GM21447 (cell line): ENCODE results near the gene CLEC2B.
"Not testable (repeated sequence)": the region's sequence is repeated elsewhere in the genome, so short reads cannot be mapped to it uniquely, and the experiment has no call there.

Source experiments
- ATAC-seq: cut with Tn5 transposase; IDR thresholded peaks from one replicate; pipeline ENCODE4 v1.9.1; 2021; ENCODE audit not compliant: unreplicated experiment

Gene CLEC2B

DNA sequence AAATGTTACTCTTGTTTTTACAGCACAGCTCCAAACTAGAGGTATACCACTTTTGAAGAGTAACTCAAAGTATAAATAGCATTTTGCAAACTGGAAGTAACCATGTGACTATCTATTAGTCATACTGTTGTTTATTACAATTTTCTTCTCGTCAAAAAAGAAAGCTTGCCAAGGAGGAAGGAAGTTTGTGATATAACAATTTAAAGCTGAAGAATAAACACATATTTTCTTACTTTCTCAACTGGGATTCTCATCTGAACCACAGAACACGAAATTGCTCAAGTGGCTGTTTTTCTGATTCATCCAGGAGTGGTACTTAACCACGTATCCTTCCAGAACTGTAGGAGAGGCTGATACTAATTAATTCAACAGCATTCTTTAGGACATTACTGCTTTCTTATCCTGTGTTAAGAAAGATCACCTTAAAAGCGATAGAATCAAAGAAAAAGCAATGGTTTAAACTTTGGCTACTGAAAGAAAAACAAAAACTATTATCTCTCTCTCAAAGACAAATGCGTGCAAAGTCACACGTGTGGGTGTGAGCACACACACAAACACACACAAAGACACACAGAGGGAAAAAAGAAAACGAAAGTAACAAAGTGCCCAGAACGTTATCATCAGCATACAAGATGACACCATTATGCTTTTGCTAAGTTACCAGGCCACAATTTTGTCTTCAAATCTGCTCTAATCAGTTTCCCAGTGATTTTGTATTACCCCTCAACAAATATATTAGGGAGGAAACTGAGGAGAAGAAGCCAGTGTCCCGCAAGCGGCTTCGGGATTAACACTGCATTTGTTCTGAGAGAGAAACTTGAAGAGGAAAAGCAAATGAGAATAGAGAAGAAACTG is at the start of gene CLEC2B:
CLEC2B (minus strand) TSS at position 48 of the 855 bp plus-strand sequence.
- peak; percentile 49 for ATAC-seq

DNA sequence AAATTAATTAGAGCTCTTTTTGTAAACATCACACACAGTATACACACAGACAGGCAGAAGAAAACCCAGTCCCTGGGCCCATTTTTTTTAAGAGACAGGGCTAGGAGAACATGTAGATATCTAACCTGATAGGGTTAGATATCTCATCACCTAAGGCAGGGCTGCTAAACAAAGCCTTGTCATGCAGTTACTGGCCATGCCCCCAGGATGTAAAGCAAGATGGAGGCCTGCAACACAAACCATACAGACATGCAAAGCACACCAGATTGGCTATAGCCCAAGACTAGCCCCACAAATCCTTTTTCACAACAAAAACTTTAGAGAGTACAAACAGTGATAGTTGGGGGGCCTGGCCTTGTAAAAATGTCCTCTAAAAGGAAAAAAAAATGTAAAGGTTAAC is 42.6 kb upstream of the CLEC2B start:
- ATAC-seq: no peak

DNA sequence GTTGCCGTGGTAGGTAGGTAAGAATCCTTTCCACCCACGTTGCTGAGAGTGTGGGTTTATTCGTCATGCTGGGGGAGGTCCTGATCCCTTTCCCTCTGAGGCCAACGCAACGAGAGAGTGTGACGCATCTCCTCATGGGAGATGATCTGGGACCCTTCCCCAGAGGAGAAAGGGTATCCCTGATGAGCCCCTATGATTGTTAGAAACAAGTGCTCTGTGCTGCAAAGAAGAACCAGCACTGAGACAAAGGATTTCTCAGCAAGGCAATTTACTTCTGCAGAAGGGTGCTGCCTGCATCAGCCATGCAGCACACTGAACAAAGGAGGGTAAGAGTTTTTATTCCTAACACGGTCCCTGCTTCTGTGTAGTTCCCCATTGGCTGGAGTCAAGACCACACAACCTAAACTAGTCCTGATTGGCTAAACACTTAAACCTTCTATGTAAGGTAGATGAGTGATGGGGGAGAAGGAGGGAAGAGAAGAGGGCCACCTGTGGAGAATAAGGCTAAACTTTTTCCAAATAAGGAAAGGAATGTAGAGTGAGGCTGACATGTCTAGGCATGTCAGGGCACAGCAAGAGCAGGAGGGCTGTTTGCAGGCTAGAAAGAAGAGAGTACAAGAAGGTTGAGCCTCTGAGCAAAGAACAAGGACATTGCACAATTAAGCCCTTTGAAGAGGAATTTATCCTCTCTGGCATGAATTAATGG is 41.7 kb upstream of the CLEC2B start:
- ATAC-seq: no peak

DNA sequence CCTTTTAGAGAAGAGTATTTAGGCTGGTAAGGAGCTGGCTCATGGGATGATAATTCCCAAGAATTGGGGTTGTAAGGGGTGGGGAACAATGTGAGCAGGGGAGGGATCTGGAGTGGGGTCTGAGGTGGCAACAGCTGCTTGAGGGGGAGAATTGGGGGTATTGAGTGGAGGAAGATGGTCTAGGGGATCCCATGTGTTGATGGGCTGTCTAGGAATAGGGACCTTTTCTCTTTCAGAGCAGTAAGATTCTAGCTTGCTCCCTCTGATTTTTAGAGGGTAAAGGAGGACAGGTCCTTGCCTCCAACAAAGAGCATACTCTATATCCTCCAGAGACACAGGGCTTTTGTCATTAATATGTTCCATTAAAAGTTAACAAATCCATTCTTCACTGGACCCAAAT is 40.6 kb upstream of the CLEC2B start:
- ATAC-seq: no peak

DNA sequence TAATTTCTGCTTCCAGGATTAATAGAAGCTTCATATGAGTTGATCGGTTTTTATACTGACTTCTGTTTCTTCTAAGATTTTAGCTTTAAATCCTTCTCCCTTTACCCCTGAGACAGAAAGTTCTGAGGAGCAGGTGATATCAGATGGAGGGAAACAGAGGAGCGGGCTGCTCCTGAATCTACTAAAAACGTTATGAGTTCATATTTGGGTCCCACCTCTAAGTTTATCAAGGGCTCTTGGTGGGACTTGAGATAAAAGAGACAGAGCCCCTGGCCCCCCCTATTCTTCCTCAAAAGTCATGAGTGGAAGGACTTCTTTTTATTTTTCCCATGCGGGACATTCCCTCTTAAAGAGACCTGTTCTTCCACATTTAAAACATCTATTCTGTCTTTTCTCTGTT is 39.2 kb upstream of the CLEC2B start:
- no peak for ATAC-seq

DNA sequence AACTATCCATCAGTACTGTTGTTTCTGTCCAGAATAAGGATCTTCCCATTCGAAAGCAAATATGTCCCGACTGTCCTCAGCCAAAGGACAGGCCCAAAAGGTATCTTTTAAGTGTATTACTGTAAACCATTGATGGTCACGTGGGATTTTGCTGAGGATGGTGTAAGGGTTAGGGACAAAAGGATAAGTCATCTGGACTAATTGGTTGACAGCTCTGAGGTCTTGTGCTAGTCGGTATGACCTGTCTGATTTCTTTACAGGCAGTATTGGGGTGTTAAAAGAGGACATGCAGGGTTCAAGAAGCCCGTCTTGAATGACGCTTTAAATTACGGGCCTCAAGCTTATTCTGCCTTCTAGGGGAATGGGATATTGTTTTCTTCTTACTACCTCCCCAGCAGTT is 38.6 kb upstream of the CLEC2B start:
- no peak for ATAC-seq

DNA sequence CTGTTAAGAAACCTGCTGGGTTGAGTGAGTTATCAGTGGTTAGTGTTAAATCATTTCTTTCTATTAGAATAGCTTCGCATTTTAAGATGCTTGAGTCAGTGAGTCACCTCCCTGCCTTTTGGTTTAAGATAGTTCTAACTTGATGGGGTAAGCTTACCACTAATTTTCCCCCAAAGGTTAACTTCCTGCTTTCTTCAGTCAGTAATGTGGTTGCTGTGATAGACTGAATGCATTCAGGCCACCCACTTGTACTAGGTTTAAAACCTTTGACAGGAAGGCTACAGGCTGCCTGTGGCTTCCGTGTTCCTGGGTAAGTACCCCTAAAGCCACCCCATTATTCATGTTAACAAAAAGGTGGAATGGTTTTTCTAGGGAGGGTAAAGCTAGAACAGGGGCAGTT is 37.7 kb upstream of the CLEC2B start:
- no peak for ATAC-seq

DNA sequence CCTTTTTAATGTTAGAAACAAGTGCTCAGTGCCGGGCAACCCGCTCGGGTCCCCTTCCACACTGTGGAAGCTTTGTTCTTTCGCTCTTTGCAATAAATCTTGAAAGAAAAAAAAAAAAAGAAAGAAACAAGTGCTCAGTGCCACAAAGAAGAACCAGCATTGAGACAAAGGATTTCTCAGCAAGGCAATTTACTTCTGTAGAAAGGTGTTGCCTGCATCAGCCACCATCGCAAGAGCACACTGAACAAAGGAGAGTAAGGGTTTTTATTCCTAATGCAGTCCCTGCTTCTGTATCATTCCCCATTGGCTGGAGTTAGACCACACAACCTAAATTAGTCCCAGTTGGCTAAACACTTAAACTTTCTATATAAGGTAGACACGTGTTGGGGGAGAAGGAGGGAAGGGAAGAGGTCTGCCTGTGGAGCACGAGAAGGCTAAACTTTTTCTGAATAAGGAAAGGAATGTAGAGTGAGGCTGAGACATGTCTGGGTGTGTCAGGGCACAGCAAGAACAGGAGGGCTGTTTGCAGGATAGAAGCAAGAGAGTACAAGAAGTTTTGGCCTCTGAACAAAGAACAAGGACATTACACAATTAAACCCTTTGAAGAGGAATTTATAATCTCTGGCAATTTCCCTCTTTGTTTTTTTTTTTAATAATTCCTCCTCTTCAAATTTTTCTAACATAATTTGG is 33.5 kb upstream of the CLEC2B start:
- ATAC-seq: no peak

DNA sequence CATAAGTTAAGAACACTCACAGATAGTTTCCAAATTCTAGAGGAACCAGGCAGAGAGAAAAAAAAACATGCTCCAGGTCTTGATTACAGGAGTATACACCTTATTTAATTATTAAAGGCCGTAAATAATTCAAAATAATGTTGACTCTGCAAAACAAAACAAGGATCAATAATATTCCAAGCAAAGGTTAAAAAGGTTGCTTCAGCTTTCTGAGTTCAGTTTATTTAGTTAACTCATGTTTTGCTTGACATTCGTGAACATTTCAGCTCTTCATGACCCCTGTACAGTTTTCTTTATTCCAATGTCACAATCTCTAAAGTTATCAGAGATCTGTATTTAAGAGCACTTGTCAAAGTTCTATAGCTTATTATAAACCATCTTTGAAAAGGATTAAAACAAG is 31.8 kb upstream of the CLEC2B start:
- ATAC-seq: no peak

DNA sequence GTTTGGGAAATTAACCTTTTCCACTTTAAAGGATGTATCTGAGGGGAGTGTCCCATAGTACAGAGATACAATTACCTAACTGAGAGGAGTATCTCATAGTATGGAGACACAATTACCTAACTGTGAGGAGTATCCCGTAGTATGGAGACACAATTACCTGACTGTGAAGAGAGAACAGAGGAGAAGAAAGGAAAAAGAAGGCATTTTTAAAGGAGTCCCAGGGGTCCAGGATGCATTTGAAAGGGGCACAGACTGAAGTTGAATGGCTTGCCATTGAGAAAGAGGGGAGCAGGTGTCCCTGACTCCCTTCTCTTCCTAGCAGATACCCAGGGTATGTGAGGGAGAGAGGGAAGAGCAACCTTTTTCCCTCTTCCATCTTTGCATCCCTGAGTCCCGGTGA is 30.1 kb upstream of the CLEC2B start:
- ATAC-seq: no peak

DNA sequence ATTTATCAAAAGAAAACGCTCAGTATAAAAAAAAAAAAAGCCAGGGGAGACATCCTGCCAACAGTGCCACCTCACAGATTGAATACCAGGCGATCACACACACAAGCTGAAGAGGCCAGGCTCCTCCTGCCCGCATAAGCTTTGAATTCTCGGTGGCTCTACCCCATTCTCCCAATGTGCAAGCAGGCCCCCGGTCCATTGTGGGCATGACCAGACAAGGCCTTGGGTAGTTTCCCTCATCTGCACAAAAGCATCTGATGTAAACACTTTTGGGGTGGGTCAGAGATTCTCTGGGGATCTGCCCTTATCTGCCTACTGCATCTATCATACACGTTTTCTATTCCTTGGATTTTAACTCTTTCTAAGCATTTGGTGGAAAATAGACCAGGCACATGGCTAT is 28.4 kb upstream of the CLEC2B start:
- ATAC-seq: no peak

DNA sequence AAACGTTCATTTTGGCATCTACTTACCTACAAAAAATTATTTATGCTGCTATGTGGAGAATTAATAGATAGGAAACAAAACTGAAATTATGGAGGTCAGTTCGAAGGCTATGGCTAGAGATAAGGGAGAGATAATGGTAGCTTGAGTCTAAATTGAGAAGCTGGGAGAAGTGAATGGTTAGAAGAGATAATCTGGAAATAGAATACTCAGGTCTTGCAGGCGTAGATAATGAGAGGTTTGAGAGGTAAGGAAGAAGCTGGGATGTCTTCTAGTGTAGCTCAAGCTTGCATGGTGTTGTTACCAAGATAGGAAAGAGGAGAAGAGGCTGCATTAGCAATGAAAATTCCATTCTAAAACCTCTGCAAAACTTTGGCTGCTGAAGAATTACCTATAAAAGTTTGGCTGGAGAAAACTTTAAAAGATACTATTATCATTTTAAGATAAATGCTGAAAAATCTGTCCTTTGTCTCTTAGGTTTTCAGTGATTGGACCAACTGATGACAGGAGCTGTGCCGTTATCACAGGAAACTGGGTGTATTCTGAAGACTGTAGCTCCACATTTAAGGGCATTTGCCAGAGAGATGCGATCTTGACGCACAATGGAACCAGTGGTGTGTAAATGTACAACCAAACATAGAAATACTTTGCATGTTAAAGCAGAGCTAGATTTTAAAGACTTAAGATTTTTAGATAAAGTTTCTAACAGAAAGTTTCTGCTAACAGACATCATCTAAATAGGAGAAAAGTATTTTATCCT is 26.2 kb upstream of the CLEC2B start:
- no peak for ATAC-seq

DNA sequence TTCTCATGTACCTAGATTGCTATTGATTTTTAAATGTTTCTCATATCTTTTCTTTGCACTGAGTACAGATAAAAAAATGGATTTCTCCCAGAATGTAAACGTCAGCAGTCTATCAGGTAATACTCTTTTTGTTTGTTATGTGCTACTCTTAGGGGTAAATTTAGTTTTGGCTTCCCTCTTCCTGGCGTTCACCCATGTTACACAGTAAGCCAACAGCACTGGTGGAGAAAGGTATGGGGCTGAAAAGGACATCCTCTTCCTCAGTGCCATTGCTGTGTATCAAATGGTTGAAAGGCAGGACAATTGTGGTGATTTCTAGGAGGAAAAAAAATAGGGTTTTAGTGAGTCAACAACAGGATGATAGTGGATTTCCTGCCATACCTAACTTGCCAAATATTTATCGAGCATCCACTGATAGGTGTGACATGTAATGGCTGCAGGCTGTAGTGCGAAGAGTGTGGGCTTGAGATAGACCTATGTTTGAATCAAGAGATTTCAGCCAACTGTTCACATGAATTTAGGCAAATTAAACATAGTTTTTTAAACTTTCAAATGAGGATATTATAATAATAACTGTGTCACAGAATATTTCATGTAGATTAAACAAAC is 19.6 kb upstream of the CLEC2B start:
- no peak for ATAC-seq

DNA sequence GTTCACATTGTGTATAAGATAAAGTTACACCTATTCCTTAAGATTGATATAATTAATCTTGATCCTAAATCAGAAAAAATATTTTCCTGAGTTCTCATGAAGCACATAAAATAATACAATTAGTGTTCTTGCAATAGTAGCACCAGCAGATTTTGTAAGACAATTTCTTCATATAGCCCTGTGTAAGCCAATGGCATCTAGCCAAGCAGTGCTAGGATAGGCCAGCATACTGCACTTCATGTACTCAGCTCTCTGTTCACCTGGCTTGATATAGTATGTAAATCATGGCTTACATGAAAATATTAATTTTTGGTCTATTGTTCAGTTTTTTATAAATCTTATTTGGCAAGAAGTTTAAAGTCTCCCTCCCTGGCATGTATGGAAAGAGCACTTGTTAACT is 14.0 kb upstream of the CLEC2B start:
- ATAC-seq: no peak

DNA sequence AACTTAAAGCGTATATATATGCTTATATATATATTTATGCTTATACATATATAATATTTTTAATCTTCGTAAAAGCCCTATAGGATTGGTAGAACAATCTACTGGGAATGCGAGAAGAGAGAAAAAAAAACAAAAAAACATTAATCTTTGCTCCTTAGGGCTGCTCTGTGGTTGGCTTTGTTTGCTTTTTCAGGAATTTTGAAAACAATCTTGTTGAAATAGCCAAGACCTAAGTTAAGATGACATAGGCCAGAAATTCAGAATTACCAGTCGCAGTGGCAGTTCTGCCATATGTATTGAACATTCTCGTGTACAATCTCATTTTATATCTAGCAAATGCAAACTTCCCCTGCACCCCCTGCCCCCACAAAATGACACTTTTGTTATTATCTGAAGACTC is 12.8 kb upstream of the CLEC2B start:
- no peak for ATAC-seq

DNA sequence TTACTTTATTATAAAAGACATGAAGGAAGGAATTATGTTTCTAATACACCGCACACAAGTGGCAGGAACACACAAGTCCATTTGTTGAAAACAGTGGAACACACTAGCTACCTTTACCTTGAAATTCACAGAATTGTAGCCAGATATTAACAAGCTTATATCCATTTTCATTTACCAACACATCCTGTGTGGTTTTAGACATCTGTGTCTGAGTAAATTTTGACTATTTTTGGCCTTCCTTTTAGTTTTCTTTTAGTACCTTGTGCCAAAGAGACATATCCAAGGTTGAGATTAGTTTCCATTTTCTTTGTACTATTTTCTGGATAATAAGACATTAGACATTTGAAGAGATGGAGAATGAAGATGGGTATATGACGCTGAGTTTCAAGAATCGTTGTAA is 12.1 kb upstream of the CLEC2B start, which contains the start of gene KLRF2:
KLRF2 (plus strand) TSS at position 244 of the 400 bp plus-strand sequence; CDS start at position 351, 107 bp downstream.
- ATAC-seq: no peak

DNA sequence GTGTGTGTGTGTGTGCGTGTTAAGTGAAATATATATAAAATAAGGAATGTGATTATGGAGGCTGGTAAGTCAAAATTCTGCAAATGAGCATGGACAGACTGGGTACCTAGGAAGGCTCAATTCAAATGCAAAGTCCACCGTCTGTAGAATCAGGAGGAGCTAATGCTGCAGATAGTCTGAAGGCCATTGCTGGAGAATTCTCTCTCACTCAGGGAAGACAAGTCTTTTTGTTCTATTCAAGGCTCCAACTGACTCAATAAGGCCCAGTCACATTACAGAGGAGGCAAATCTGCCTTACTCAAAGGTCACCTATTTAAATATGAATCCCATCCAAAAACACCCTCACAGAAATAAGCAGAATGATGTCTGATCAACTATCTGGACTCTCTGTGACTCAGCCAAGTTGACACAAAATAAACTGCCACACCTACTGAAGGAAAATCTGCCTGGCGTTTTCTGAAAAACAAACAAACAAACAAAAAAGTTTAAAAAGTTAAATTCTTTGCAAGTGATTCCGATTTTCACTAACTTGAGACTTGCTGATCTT is 11.5 kb upstream of the CLEC2B start:
- ATAC-seq: no peak

DNA sequence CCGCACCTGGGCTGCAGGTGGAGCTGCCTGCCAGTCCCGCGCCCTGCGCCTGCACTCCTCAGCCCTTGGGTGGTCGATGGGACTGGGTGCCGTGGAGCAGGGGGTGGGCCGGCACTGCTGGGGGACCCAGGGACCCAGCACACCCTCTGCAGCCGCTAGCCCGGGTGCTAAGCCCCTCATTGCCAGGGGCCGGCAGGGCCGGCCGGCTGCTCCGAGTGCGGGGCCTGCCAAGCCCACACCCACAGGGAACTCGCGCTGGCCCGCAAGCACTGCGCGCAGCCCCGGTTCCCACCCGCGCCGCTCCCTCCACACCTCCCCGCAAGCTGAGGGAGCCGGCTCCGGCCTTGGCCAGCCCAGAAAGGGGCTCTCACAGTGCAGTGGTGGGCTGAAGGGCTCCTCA is 7.0 kb upstream of the CLEC2B start:
- not testable (repeated sequence) for ATAC-seq

DNA sequence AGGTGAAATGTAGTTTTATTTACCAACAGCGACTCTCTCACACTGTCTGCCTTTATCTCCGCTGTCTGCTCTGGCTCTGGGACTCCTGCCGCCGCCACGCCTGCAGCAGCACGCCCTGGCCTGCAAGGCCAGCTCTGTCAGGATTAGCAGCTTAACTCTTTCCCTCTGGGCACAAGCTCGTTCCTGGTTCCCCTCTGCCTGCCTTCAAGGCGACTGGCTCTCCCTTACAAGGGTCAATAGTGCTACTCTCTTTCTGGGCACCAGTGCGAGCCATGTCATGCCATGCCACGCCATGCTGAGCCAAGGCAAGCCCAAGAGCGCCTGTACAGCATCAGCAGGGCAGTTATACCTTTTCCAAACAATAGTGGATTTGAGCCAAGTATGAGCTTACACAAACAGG is 3.6 kb upstream of the CLEC2B start:
- ATAC-seq: no peak

DNA sequence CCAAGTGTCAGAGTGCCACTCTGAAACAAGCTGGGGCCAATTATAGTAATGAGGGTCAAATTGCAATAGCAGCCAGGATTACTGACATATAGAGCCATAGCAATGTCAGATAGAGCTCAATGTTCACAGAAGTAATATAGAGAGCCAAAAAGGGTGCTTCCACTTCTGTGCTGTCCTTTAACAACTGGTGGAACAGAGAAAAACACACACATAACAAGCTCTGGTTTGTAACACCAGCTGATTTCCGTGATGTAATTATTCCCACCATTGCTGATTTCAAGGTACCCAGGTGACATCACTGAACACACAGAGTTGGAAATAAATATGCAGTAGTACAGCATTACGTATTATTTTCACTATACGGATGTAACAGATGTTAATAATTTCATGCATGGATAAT is 3.0 kb upstream of the CLEC2B start:
- ATAC-seq: no peak
